GM23338 (cell line): Measurements from ENCODE around the gene SIN3B. TPM values are rescaled to one million over a fixed set of nuclear protein-coding genes. Genes with fewer than 3 reads are reported as not detected.

Source experiments
- ATAC-seq: fragments of 200-7000 bp; cut with Tn5 transposase; 3 replicates; pipeline ENCODE4 v1.9.1; 2020
- DNase-seq: peaks from one replicate; pipeline ENCODE4 v3.0.0-alpha.2; 2015; ENCODE audit warnings: low spot score
- H2AFZ ChIP-seq: fragments of 200-600 bp; sonication (generic); 2 replicates; pipeline ENCODE4 v1.8.0; 2016; ENCODE audit warnings: antibody characterized with exemption, mild to moderate bottlenecking, moderate library complexity
- H3F3A ChIP-seq: fragments of 200-600 bp; sonication (generic); replicated peaks from 2 replicates; pipeline ENCODE4 v1.8.0; 2017; ENCODE audit warnings: antibody characterized with exemption, mixed run types, low read depth
- H3K27ac ChIP-seq: fragments of 200-600 bp; sonication (generic); 2 replicates; pipeline ENCODE4 v1.6.1; 2016; ENCODE audit warnings: low read depth
- H3K27me3 ChIP-seq: fragments of 200-600 bp; sonication (generic); 2 replicates; pipeline ENCODE4 v1.8.0; 2016; ENCODE audit warnings: mild to moderate bottlenecking, mixed run types, moderate library complexity; ENCODE audit not compliant: insufficient read depth
- H3K36me3 ChIP-seq: fragments of 200-600 bp; sonication (generic); 2 replicates; pipeline ENCODE4 v1.8.0; 2016; ENCODE audit warnings: mild to moderate bottlenecking; ENCODE audit not compliant: insufficient read depth
- H3K4me1 ChIP-seq: fragments of 200-600 bp; sonication (generic); 2 replicates; pipeline ENCODE4 v1.8.0; 2016; ENCODE audit warnings: mild to moderate bottlenecking, moderate library complexity; ENCODE audit not compliant: insufficient read depth
- H3K4me2 ChIP-seq: fragments of 200-600 bp; sonication (generic); 2 replicates; pipeline ENCODE4 v1.7.1; 2017; ENCODE audit warnings: mixed run types
- H3K4me3 ChIP-seq: fragments of 200-600 bp; sonication (generic); 2 replicates; pipeline ENCODE4 v1.6.1; 2016; ENCODE audit warnings: mixed run types
- H3K79me2 ChIP-seq: fragments of 200-600 bp; sonication (generic); replicated peaks from 2 replicates; pipeline ENCODE4 v1.8.0; 2017; ENCODE audit warnings: mild to moderate bottlenecking; ENCODE audit not compliant: insufficient read depth
- H3K9me2 ChIP-seq: fragments of 200-600 bp; sonication (generic); 2 replicates; pipeline ENCODE4 v1.8.0; 2017; ENCODE audit not compliant: insufficient read depth
- H4K20me1 ChIP-seq: fragments of 200-600 bp; sonication (generic); replicated peaks from 2 replicates; pipeline ENCODE4 v1.8.0; 2017; ENCODE audit warnings: mild to moderate bottlenecking; ENCODE audit not compliant: insufficient read depth
- H3K27ac Mint-ChIP-seq: 2 replicates; pipeline ENCODE4 v1.8.0; 2020; ENCODE audit warnings: inconsistent platforms, mild to moderate bottlenecking, moderate library complexity, mixed read lengths
- H3K27me3 Mint-ChIP-seq: 3 replicates; pipeline ENCODE4 v1.8.0; 2022; ENCODE audit warnings: low read depth, mild to moderate bottlenecking, moderate library complexity, mixed read lengths, inconsistent platforms; ENCODE audit not compliant: insufficient read depth, poor library complexity
- H3K36me3 Mint-ChIP-seq: 3 replicates; pipeline ENCODE4 v1.8.0; 2021; ENCODE audit warnings: low read depth, mild to moderate bottlenecking, inconsistent platforms, moderate library complexity, mixed read lengths
- H3K4me1 Mint-ChIP-seq: 3 replicates; pipeline ENCODE4 v1.8.0; 2020; ENCODE audit warnings: mild to moderate bottlenecking, inconsistent platforms, mixed read lengths
- H3K4me3 Mint-ChIP-seq: 3 replicates; pipeline ENCODE4 v1.8.0; 2021; ENCODE audit warnings: moderate library complexity, mild to moderate bottlenecking, inconsistent platforms, mixed read lengths
- H3K9me3 Mint-ChIP-seq: 3 replicates; pipeline ENCODE4 v1.8.0; 2020; ENCODE audit warnings: moderate library complexity, mild to moderate bottlenecking, inconsistent platforms, mixed read lengths
- CREB1 ChIP-seq: fragments of 250-450 bp; sonication (Bioruptor Pico); IDR thresholded peaks from 2 replicates; pipeline ENCODE4 v1.5.0; 2020; ENCODE audit warnings: low read depth, mild to moderate bottlenecking, moderate library complexity
- ETS1 ChIP-seq: IDR thresholded peaks from 2 replicates; pipeline ENCODE4 v1.6.1; 2016; ENCODE audit warnings: antibody characterized with exemption
- EZH2 ChIP-seq: fragments of 200-600 bp; sonication (generic); IDR thresholded peaks from one replicate; pipeline ENCODE4 v1.8.0; 2017; ENCODE audit warnings: antibody characterized with exemption, mild to moderate bottlenecking, low read depth; ENCODE audit not compliant: unreplicated experiment
- EZH2phosphoT487 ChIP-seq: fragments of 200-600 bp; sonication (generic); IDR thresholded peaks from one replicate; pipeline ENCODE4 v1.8.1; 2018; ENCODE audit warnings: antibody characterized with exemption; ENCODE audit not compliant: unreplicated experiment
- JUNB ChIP-seq: IDR thresholded peaks from one replicate; pipeline ENCODE4 v1.6.1; 2016; ENCODE audit warnings: antibody characterized with exemption; ENCODE audit not compliant: unreplicated experiment
- NANOG ChIP-seq: IDR thresholded peaks from 2 replicates; pipeline ENCODE4 v1.6.1; 2016; ENCODE audit warnings: antibody characterized with exemption, borderline replicate concordance
- POLR2AphosphoS5 ChIP-seq: IDR thresholded peaks from 2 replicates; pipeline ENCODE4 v1.6.1; 2016; ENCODE audit warnings: antibody characterized with exemption, low read depth
- REST ChIP-seq: IDR thresholded peaks from one replicate; pipeline ENCODE4 v1.6.1; 2018; ENCODE audit warnings: antibody characterized with exemption; ENCODE audit not compliant: unreplicated experiment
- STAT1 ChIP-seq: IDR thresholded peaks from one replicate; pipeline ENCODE4 v1.6.1; 2016; ENCODE audit warnings: antibody characterized with exemption; ENCODE audit not compliant: unreplicated experiment
- ZNF114 ChIP-seq: fragments of 250-450 bp; sonication (Bioruptor Pico); IDR thresholded peaks from 2 replicates; pipeline ENCODE4 v1.5.0; 2020; ENCODE audit warnings: mild to moderate bottlenecking, moderate library complexity
- ZNF331 ChIP-seq: fragments of 250-450 bp; sonication (Bioruptor Pico); IDR thresholded peaks from 2 replicates; pipeline ENCODE4 v1.5.0; 2020; ENCODE audit warnings: low read depth, mild to moderate bottlenecking, moderate library complexity
- polyA plus RNA-seq: library from polyadenylated mRNA; unstranded; fragments of >200 nt; fragmentation: Nextera tagmentation; extraction: Ambion mirVana; gene quantifications from 2 replicates; pipeline ENCODE4 v1.2.1, GENCODE V29; 2016
- total RNA-seq: library from RNA; depleted of rRNA; stranded (reverse); fragments of >200 nt; shearing (Covaris generic); gene quantifications from 2 replicates; pipeline ENCODE4 v1.2.3, GENCODE V29; 2014

Gene SIN3B
- total and polyA plus RNA-seq, 2 experiments from 2014 or later, result 37.6 to 68.6 TPM

GRCh38 chr19:16871871-16872270 lies 42.7 kb downstream of the SIN3B start:
- peaks cover 15% of the 10 kb centered on the region for H3K79me2 ChIP-seq
- no peaks in the 10 kb centered on the region for H3F3A ChIP-seq
- DNase-seq, result no peak
- H3K36me3 ChIP-seq, result peaks cover 10% of the 10 kb centered on the region
- H3K4me3 ChIP-seq, result no peak overlapping the region
- no peaks in the 10 kb centered on the region; the same call in none of the 2 replicates for H4K20me1 ChIP-seq
- no peak overlapping the region for H3K4me2 ChIP-seq
- Mint-ChIP-seq H3K27me3 (peaks cover 12% of the 10 kb centered on the region), H3K4me3 (no peak overlapping the region), H3K9me3 (peaks cover 5% of the 10 kb centered on the region; the same call in 2 of the 3 replicates), H3K4me1 (no peaks in the 10 kb centered on the region), H3K36me3 (peaks cover 59% of the 10 kb centered on the region), H3K27ac (no peak overlapping the region)
- H3K9me2 ChIP-seq, result no peaks in the 10 kb centered on the region
- H3K4me1 ChIP-seq, result no peaks in the 10 kb centered on the region
- H2AFZ ChIP-seq, result no peak overlapping the region
- ATAC-seq, result no peak
- H3K27me3 ChIP-seq, result no peaks in the 10 kb centered on the region
- H3K27ac ChIP-seq, result no peak overlapping the region
- no peak for TF ChIP-seq REST
- no peak for TF ChIP-seq STAT1
- no peak for TF ChIP-seq NANOG
- no peak for TF ChIP-seq JUNB
- no peak for TF ChIP-seq ETS1
- TF ChIP-seq EZH2, result no peak
- no peak for TF ChIP-seq ZNF331
- TF ChIP-seq EZH2phosphoT487, result no peak
- TF ChIP-seq ZNF114 (CRISPR knock-in tag), result no peak
- TF ChIP-seq POLR2AphosphoS5, result no peak

- Histone ChIP-seq H3K27ac (no peak overlapping the region), H2AFZ (no peak overlapping the region), H3K4me1 (no peaks in the 10 kb centered on the region), H3K4me2 (no peak overlapping the region), H3K9me2 (no peaks in the 10 kb centered on the region), H3K79me2 (peaks cover 15% of the 10 kb centered on the region), H4K20me1 (no peaks in the 10 kb centered on the region; the same call in none of the 2 replicates), H3F3A (no peaks in the 10 kb centered on the region), H3K27me3 (no peaks in the 10 kb centered on the region), H3K4me3 (no peak overlapping the region), H3K36me3 (peaks cover 10% of the 10 kb centered on the region)
- no peak overlapping the region for H3K27ac Mint-ChIP-seq
- peaks cover 5% of the 10 kb centered on the region; the same call in 2 of the 3 replicates for H3K9me3 Mint-ChIP-seq
- no peak overlapping the region for H3K4me3 Mint-ChIP-seq
- no peak for ATAC-seq
- DNase-seq, result no peak
- H3K27me3 Mint-ChIP-seq, result peaks cover 12% of the 10 kb centered on the region
- H3K4me1 Mint-ChIP-seq, result no peaks in the 10 kb centered on the region
- H3K36me3 Mint-ChIP-seq, result peaks cover 63% of the 10 kb centered on the region
- TF ChIP-seq STAT1, result no peak
- TF ChIP-seq ETS1, result no peak
- TF ChIP-seq CREB1 (CRISPR knock-in tag), result no peak
Observed at GRCh38 chr19:16872728-16873127, 43.5 kb downstream of the SIN3B start.
